Neural crest cell (in vitro differentiated cells): ENCODE measurements around the gene PLEKHB1. TPM values are rescaled to one million over a fixed set of nuclear protein-coding genes. Genes with fewer than 3 reads are reported as not detected.

Source experiments
- DNase-seq: peaks from one replicate; pipeline ENCODE4 v3.0.0; 2021; ENCODE audit warnings: low read depth, mixed read lengths, low spot score
- H3K27ac Mint-ChIP-seq: one replicate; pipeline ENCODE4 v1.8.0; 2021; ENCODE audit warnings: mild to moderate bottlenecking, mixed read lengths; ENCODE audit not compliant: unreplicated experiment
- H3K27me3 Mint-ChIP-seq: 2 replicates; pipeline ENCODE4 v1.8.0; 2021; ENCODE audit warnings: low read depth, mild to moderate bottlenecking, mixed read lengths
- H3K36me3 Mint-ChIP-seq: 2 replicates; pipeline ENCODE4 v1.8.0; 2021; ENCODE audit warnings: low read depth, mild to moderate bottlenecking, mixed read lengths
- H3K4me1 Mint-ChIP-seq: 2 replicates; pipeline ENCODE4 v1.8.0; 2021; ENCODE audit warnings: mixed read lengths
- H3K4me3 Mint-ChIP-seq: one replicate; pipeline ENCODE4 v1.8.0; 2021; ENCODE audit warnings: mild to moderate bottlenecking, mixed read lengths
- H3K9me3 Mint-ChIP-seq: 2 replicates; pipeline ENCODE4 v1.8.0; 2021; ENCODE audit warnings: mixed read lengths
- total RNA-seq: library from RNA; stranded (reverse); gene quantifications from 2 replicates; pipeline ENCODE4 v1.2.1, GENCODE V29; 2021
- TF ChIP-seq, protein P1 (sequence below): fragments of 200-600 bp; sonication (generic); conservative IDR thresholded peaks from 2 replicates; pipeline ENCODE4 v1.5.0; 2021; ENCODE audit warnings: antibody characterized with exemption, mild to moderate bottlenecking

PLEKHB1 gene
- total RNA-seq, 1 donor from 2014 or later, result 42.7 TPM

DNA sequence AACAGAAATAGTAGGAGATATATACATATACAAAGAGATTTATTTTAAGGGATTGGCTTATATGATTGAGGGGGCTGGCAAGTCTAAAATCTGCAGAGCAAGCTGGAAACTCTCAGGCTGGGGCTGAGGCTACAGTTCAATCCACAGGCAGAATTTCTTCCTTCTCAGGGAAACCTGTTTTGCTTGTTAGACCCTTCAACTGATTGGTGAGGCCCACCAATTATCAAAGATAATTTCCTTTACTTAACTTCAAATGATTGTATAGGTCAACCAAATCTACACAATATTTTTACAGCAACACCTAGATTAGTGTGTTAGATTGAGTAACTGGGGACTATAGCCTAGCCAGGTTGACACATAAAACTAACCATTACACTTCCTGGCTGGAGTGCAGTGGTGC lies 4.7 kb upstream of the PLEKHB1 start:
- DNase-seq, result no peak
- Mint-ChIP-seq H3K27ac (no peak overlapping the region), H3K4me3 (no peak overlapping the region), H3K4me1 (peaks cover 17% of the 10 kb centered on the region), H3K36me3 (no peaks in the 10 kb centered on the region), H3K9me3 (no peaks in the 10 kb centered on the region), H3K27me3 (peaks cover 4% of the 10 kb centered on the region)
- TF ChIP-seq, protein P1, sequence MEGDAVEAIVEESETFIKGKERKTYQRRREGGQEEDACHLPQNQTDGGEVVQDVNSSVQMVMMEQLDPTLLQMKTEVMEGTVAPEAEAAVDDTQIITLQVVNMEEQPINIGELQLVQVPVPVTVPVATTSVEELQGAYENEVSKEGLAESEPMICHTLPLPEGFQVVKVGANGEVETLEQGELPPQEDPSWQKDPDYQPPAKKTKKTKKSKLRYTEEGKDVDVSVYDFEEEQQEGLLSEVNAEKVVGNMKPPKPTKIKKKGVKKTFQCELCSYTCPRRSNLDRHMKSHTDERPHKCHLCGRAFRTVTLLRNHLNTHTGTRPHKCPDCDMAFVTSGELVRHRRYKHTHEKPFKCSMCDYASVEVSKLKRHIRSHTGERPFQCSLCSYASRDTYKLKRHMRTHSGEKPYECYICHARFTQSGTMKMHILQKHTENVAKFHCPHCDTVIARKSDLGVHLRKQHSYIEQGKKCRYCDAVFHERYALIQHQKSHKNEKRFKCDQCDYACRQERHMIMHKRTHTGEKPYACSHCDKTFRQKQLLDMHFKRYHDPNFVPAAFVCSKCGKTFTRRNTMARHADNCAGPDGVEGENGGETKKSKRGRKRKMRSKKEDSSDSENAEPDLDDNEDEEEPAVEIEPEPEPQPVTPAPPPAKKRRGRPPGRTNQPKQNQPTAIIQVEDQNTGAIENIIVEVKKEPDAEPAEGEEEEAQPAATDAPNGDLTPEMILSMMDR, result no peak

DNA sequence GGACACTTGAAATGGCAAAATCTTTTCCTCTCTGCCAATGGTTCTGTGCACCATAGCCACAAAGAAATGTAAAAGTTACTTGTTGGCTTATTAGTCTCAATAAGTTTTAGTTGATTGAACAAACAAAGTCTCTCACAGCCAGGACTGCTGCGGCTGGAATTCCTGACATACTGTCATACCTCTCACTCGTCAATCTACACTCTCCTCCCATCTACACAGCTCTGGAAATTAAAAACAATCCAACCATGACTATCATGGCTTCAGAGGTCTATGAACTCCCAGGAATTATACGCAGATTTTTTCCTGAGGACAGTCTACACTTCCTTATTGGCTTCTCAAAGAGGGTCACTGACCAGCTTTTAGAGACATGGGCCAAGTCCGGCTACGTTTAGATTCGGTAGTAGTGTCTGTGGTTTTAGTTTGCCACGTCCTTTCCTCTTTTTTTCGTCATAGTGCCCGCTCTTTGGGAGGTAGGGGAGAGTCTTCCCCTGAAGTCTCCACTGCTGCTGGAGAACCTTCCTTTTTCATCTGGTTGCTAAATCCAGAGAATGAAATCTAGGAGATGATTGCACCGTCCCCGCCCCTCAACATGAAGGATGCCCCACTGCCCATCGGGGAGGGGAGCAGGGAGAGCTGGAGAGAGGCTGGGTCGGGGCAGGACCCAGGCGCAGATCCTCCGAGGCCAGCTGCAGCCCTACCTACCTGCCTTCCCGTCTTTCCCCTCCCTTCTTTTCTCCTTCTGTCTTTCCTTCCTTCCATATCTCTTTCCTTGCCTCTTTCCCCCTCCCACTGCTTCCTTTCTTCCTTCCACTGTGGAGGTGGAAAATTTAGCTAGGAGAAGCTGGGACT lies 1.0 kb upstream of the PLEKHB1 start:
- no peaks in the 10 kb centered on the region for H3K9me3 Mint-ChIP-seq
- no peaks in the 10 kb centered on the region for H3K36me3 Mint-ChIP-seq
- TF ChIP-seq, protein P1, result no peak
- DNase-seq, result no peak
- peaks cover 4% of the 10 kb centered on the region for H3K27me3 Mint-ChIP-seq
- peak overlapping the region; percentile 45 for H3K4me3 Mint-ChIP-seq
- H3K27ac Mint-ChIP-seq, result peak overlapping the region; percentile 31
- peaks cover 54% of the 10 kb centered on the region for H3K4me1 Mint-ChIP-seq

DNA sequence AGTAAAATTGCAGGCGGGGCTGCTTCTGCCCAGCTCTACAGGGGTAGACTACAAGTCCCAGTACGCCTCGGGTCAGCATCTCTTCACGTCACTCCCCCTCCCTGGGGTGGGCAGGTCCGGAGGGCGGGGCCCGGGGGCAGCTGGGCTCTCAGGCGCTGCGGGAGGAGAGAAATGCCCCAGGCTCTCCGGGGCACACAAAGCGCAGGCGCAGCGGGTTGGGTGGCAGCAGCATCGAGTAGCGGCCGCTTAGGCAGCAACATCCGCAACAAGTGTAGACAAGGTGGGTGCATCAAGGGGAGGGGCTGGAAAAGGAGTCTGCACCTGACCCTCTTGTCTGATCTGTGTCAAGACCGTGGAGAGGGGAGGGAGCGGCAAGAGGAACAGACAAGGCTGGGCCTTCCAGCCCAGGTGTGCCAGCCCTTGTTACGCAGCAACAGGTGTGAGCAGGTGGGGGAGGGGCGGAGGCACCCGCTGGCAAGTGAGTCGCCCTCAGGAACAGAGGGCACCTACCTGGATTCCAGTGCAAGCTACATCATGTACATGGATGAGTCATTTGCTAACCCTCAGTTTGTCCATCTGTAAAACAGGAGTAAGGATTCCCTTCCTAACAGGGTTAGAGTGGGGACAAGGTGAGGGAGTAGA lies 1.2 kb downstream of the PLEKHB1 start:
- Mint-ChIP-seq H3K4me1 (peaks cover 76% of the 10 kb centered on the region), H3K27me3 (peaks cover 6% of the 10 kb centered on the region)

DNA sequence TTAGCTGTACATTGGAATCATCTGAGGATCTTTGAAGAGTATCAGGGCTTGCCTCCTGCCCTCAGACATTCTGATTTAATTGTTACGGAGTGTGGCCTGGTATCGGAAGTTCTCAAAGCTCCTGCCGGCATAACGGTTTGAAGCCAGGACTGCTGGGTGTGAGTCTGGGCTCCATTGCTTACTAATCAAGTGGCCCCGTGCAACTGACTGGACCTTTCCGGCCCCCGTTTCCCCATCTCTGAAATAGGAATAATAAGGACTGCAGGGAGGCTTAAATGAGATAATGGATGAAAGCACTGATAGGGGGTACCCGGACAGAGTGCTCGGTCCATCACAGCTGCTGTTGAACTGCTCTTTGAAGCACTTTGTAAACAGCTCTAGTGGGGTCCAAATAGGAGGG lies 1.7 kb downstream of the PLEKHB1 start:
- peaks cover 82% of the 10 kb centered on the region for H3K4me1 Mint-ChIP-seq

More for the DNA sequence above, 1.2 kb downstream of the PLEKHB1 start:
- H3K4me3 Mint-ChIP-seq, result peak overlapping the region; percentile 69
- TF ChIP-seq, protein P1, result no peak
- H3K9me3 Mint-ChIP-seq, result no peaks in the 10 kb centered on the region
- peak overlapping the region; percentile 73 for H3K27ac Mint-ChIP-seq
- peak; percentile 83 for DNase-seq
- no peaks in the 10 kb centered on the region for H3K36me3 Mint-ChIP-seq

DNA sequence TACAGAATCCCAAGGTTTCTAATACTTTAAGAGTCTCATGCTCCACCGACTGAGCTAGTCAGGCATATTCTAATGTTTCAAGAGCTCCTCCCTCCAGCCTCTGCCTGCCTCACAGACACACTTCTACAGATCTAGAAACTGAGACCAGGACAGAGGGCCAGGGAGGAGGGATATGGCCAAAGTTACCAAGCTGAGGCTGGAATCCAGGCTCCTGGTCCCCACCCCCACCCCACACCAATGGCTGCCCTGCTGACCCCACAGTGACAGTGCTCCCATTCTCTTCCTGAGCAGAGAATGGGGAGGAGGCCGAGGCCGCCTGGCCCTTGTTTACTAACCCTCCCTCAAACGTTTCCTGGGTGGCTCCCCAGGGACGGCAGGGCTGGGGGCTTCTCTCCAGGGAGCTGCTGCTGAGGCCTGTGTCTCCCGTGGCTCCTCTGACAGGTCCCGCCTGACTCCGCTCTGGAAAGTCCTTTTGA lies 2.2 kb downstream of the PLEKHB1 start:
- TF ChIP-seq, protein P1, result no peak
- Mint-ChIP-seq H3K36me3 (no peaks in the 10 kb centered on the region), H3K4me3 (peak overlapping the region; percentile 69), H3K27ac (peak overlapping the region; percentile 96), H3K27me3 (peaks cover 6% of the 10 kb centered on the region), H3K9me3 (no peaks in the 10 kb centered on the region), H3K4me1 (peaks cover 87% of the 10 kb centered on the region)
- DNase-seq, result no peak

More for the DNA sequence above, 1.7 kb downstream of the PLEKHB1 start:
- Mint-ChIP-seq H3K4me3 (peak overlapping the region; percentile 69), H3K27me3 (peaks cover 6% of the 10 kb centered on the region), H3K36me3 (no peaks in the 10 kb centered on the region), H3K9me3 (no peaks in the 10 kb centered on the region), H3K27ac (peak overlapping the region; percentile 73)
- no peak for DNase-seq
- TF ChIP-seq, protein P1, result no peak
